ENCODE measurements around the gene LPCAT3. TPM values are rescaled to one million over a fixed set of nuclear protein-coding genes. Genes with fewer than 3 reads are reported as not detected.
A peak's percentile ranks its signal among the peaks of the same experiment; 100 is the strongest.

Gene LPCAT3
- total RNA-seq, 1 donor from 2014 or later, result 14.9 TPM

DNA sequence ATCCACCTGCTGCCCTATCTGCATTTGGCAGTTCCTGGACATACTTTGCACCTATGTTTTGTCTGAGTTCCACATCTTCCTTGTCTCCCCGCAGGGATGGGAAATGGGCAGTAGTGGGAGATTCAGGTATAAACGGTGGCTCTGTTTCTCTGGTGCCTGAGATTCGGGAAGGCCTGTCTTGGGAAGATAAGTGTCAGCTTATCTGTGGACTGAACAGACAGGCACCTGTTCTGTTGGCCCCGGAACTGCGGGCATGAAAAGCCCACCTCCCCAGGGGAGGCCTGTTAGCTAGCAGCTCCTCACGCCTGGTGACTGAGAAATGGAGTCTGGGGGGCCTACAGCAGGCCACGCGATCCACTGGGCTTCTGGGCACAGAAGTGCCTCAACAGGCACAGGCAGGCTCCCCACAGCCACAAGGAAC, 53.7 kb downstream of the LPCAT3 start:
- DNase-seq (ENCODE audit: low read depth), result no peak
- H3K4me3 ChIP-seq (ENCODE audit: low read depth, low read length), result no peak overlapping the region
- TF ChIP-seq CTCF (conservative IDR thresholded peaks at IDR 0.05; ENCODE audit: low read depth, low read length), result no peak

DNA sequence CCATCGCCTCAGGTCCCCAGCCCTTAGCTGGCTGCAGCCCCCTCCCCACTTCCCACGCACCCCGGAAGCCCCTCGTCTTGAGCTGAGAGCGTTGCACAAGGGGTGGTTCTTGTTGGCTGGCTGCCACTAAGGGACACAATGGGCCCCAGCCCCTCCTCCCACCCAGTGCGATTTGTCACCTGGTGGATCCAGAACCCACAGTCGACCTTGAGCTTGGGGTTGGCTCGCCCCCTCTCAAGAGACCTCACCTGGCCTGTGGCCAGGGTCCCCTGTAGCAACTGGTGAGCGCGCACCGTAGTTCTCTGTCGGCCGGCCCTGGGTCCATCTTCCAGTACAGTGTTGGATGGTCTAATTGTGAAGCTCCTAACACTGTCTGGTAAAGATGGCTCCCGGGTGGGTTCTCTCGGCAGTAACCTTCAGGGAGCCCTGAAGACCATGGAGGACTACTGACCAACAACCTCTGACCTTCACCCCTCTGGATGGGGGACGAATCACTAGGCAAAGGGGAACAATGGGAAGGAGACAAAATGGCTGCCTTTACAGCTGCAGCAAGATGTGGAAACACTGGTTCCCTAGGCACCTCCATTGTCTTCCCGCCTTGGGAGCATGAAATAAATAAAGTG, 54.4 kb downstream of the LPCAT3 start:
- no peak for TF ChIP-seq CTCF (conservative IDR thresholded peaks at IDR 0.05; ENCODE audit: low read depth, low read length)
- no peak overlapping the region for H3K4me3 ChIP-seq (ENCODE audit: low read depth, low read length)
- no peak for DNase-seq (ENCODE audit: low read depth)

- no peak for DNase-seq (ENCODE audit: low read depth)
- TF ChIP-seq CTCF (conservative IDR thresholded peaks at IDR 0.05; ENCODE audit: low read depth, low read length), result no peak
- H3K4me3 ChIP-seq (ENCODE audit: low read depth, low read length), result peak overlapping the region; percentile 11
These were observed 55.1 kb downstream of the LPCAT3 start for GRCh38 chr12:6963016-6963731.

GRCh38 chr12:6962285-6963015, 55.8 kb downstream of the LPCAT3 start:
- DNase-seq (ENCODE audit: low read depth), result no peak
- TF ChIP-seq CTCF (conservative IDR thresholded peaks at IDR 0.05; ENCODE audit: low read depth, low read length), result no peak
- no peak overlapping the region for H3K4me3 ChIP-seq (ENCODE audit: low read depth, low read length)

- peak; percentile 46 for TF ChIP-seq CTCF (conservative IDR thresholded peaks at IDR 0.05; ENCODE audit: low read depth, low read length)
- no peak for DNase-seq (ENCODE audit: low read depth)
- no peak overlapping the region for H3K4me3 ChIP-seq (ENCODE audit: low read depth, low read length)
These were observed 56.5 kb downstream of the LPCAT3 start for GRCh38 chr12:6961695-6962284.

GRCh38 chr12:6961278-6961694, 57.0 kb downstream of the LPCAT3 start:
- TF ChIP-seq CTCF (conservative IDR thresholded peaks at IDR 0.05; ENCODE audit: low read depth, low read length), result no peak
- no peak for DNase-seq (ENCODE audit: low read depth)
- H3K4me3 ChIP-seq (ENCODE audit: low read depth, low read length), result no peak overlapping the region

Data from epithelial cell of proximal tubule (primary cell).